Measurements from ENCODE around the gene REC8. TPM values are rescaled to one million over a fixed set of nuclear protein-coding genes. Genes with fewer than 3 reads are reported as not detected.
A peak's percentile ranks its signal among the peaks of the same experiment; 100 is the strongest.
"Not testable (repeated sequence)": the region's sequence is repeated elsewhere in the genome, so short reads cannot be mapped to it uniquely, and the experiment has no call there.

Gene REC8
- total and polyA plus RNA-seq, 2 experiments from 2014 or later = 44.8 to 170 TPM

- H3K27ac ChIP-seq = peak overlapping the region; percentile 99
- peaks cover 13% of the 10 kb centered on the region for H3K4me1 ChIP-seq (ENCODE audit: insufficient read depth)
- no peak for DNase-seq (ENCODE audit: low spot score)
- H3K9me2 ChIP-seq (replicated peaks; ENCODE audit: insufficient read depth) = no peaks in the 10 kb centered on the region
- no peaks in the 10 kb centered on the region for H4K20me1 ChIP-seq (ENCODE audit: insufficient read depth, poor library complexity, severe bottlenecking)
- TF ChIP-seq EZH2phosphoT487 (IDR thresholded peaks at IDR 0.05; ENCODE audit: low read depth, severe bottlenecking, unreplicated experiment) (no peak), CTCF (IDR thresholded peaks at IDR 0.05; ENCODE audit: poor library complexity) (no peak), EZH2 (IDR thresholded peaks at IDR 0.05; ENCODE audit: borderline replicate concordance) (no peak)
- peak overlapping the region; percentile 71 for H3K4me2 ChIP-seq
- WGBS (ENCODE audit: low lambda C conversion rate, missing lambda C conversion rate) = 90% methylated on average over 7 of the region's 7 CpGs
- H3K9me3 ChIP-seq (ENCODE audit: low read depth) = no peaks in the 10 kb centered on the region
- no peaks in the 10 kb centered on the region for H3K27me3 ChIP-seq
- H3K36me3 ChIP-seq (replicated peaks; ENCODE audit: insufficient read depth, low read depth) = no peaks in the 10 kb centered on the region
- no peak overlapping the region for H3K4me3 ChIP-seq
- peaks cover 20% of the 10 kb centered on the region for H3K79me2 ChIP-seq
- H2AFZ ChIP-seq = peak overlapping the region; percentile 24
Observed at GRCh38 chr14:24213866-24214662, 42.2 kb downstream of the REC8 start.

GRCh38 chr14:24215495-24216344 lies 43.8 kb downstream of the REC8 start, which contains the start of gene MDP1:
Gene MDP1, minus strand, starts transcription at chr14:24216066. Its CDS starts 111 bp downstream, at chr14:24215955.
- no peaks in the 10 kb centered on the region for H3K27me3 ChIP-seq
- no peaks in the 10 kb centered on the region for H3K9me2 ChIP-seq (replicated peaks; ENCODE audit: insufficient read depth)
- H4K20me1 ChIP-seq (ENCODE audit: insufficient read depth, poor library complexity, severe bottlenecking) = no peaks in the 10 kb centered on the region
- peak within 1 kb of the TSS; percentile 76 for H3K4me3 ChIP-seq
- H3K79me2 ChIP-seq = peaks cover 33% of the 10 kb centered on the region
- no peaks in the 10 kb centered on the region for H3K36me3 ChIP-seq (replicated peaks; ENCODE audit: insufficient read depth, low read depth)
- 2% methylated on average over 40 of the region's 40 CpGs for WGBS (ENCODE audit: low lambda C conversion rate, missing lambda C conversion rate)
- peak; percentile 68 for TF ChIP-seq CTCF (IDR thresholded peaks at IDR 0.05; ENCODE audit: poor library complexity)
- TF ChIP-seq EZH2phosphoT487 (IDR thresholded peaks at IDR 0.05; ENCODE audit: low read depth, severe bottlenecking, unreplicated experiment) = no peak
- no peak for TF ChIP-seq EZH2 (IDR thresholded peaks at IDR 0.05; ENCODE audit: borderline replicate concordance)
- H3K4me1 ChIP-seq (ENCODE audit: insufficient read depth) = peaks cover 13% of the 10 kb centered on the region
- DNase-seq (ENCODE audit: low spot score) = peak; percentile 91
- peak within 1 kb of the TSS; percentile 85 for H3K4me2 ChIP-seq
- H3K9me3 ChIP-seq (ENCODE audit: low read depth) = no peaks in the 10 kb centered on the region
- H3K27ac ChIP-seq = peak within 1 kb of the TSS; percentile 93
- peak within 1 kb of the TSS; percentile 91 for H2AFZ ChIP-seq

- TF ChIP-seq CTCF (IDR thresholded peaks at IDR 0.05; ENCODE audit: poor library complexity) (no peak), EZH2 (IDR thresholded peaks at IDR 0.05; ENCODE audit: borderline replicate concordance) (no peak), EZH2phosphoT487 (IDR thresholded peaks at IDR 0.05; ENCODE audit: low read depth, severe bottlenecking, unreplicated experiment) (no peak)
- Histone ChIP-seq H3K79me2 (peaks cover 37% of the 10 kb centered on the region), H3K27ac (peak overlapping the region; percentile 26), H3K9me2 (replicated peaks; ENCODE audit: insufficient read depth) (no peaks in the 10 kb centered on the region), H2AFZ (peak overlapping the region; percentile 5), H3K9me3 (ENCODE audit: low read depth) (no peaks in the 10 kb centered on the region), H3K4me3 (no peak overlapping the region), H4K20me1 (ENCODE audit: insufficient read depth, poor library complexity, severe bottlenecking) (no peaks in the 10 kb centered on the region), H3K36me3 (replicated peaks; ENCODE audit: insufficient read depth, low read depth) (no peaks in the 10 kb centered on the region), H3K4me1 (ENCODE audit: insufficient read depth) (peaks cover 13% of the 10 kb centered on the region), H3K27me3 (no peaks in the 10 kb centered on the region), H3K4me2 (peak overlapping the region; percentile 85)
- 94% methylated on average over 2 of the region's 2 CpGs for WGBS (ENCODE audit: low lambda C conversion rate, missing lambda C conversion rate)
- no peak for DNase-seq (ENCODE audit: low spot score)
Observed at GRCh38 chr14:24216345-24216699, 44.4 kb downstream of the REC8 start.

GRCh38 chr14:24216876-24217275 lies 45.0 kb downstream of the REC8 start:
- not testable (repeated sequence) for H3K9me3 ChIP-seq (ENCODE audit: low read depth); H3K27me3 ChIP-seq; DNase-seq (ENCODE audit: low spot score); H2AFZ ChIP-seq; H3K4me1 ChIP-seq (ENCODE audit: insufficient read depth); H3K36me3 ChIP-seq (replicated peaks; ENCODE audit: insufficient read depth, low read depth); H3K4me3 ChIP-seq; H4K20me1 ChIP-seq (ENCODE audit: insufficient read depth, poor library complexity, severe bottlenecking); H3K4me2 ChIP-seq; H3K9me2 ChIP-seq (replicated peaks; ENCODE audit: insufficient read depth); H3K27ac ChIP-seq
- 100% methylated on average over 1 of the region's 1 CpG for WGBS (ENCODE audit: low lambda C conversion rate, missing lambda C conversion rate)
- peaks cover 37% of the 10 kb centered on the region for H3K79me2 ChIP-seq

All from hepatocyte (in vitro differentiated cells).